ENCODE data around the gene WASF2.

GRCh38 chr1:27363766-27364695 is 125.9 kb downstream of the WASF2 start:
- TF ChIP-seq, protein P1, sequence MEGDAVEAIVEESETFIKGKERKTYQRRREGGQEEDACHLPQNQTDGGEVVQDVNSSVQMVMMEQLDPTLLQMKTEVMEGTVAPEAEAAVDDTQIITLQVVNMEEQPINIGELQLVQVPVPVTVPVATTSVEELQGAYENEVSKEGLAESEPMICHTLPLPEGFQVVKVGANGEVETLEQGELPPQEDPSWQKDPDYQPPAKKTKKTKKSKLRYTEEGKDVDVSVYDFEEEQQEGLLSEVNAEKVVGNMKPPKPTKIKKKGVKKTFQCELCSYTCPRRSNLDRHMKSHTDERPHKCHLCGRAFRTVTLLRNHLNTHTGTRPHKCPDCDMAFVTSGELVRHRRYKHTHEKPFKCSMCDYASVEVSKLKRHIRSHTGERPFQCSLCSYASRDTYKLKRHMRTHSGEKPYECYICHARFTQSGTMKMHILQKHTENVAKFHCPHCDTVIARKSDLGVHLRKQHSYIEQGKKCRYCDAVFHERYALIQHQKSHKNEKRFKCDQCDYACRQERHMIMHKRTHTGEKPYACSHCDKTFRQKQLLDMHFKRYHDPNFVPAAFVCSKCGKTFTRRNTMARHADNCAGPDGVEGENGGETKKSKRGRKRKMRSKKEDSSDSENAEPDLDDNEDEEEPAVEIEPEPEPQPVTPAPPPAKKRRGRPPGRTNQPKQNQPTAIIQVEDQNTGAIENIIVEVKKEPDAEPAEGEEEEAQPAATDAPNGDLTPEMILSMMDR (IDR thresholded peaks at IDR 0.05; ENCODE audit: insufficient read depth, low read length, poor library complexity, severe bottlenecking) = no peak
- TF ChIP-seq EZH2phosphoT487 (conservative IDR thresholded peaks at IDR 0.05; ENCODE audit: low read length) = no peak

Data from SU-DHL-6 (cell line).